Left ventricle myocardium superior (tissue), 1 donor: Measurements from ENCODE around the gene GLP2R. TPM values are rescaled to one million over a fixed set of nuclear protein-coding genes. Genes with fewer than 3 reads are reported as not detected.

ENCODE experiments used
- ATAC-seq: fragments of 200-7000 bp; cut with Tn5 transposase; one replicate; pipeline ENCODE4 v1.9.1; 2020; ENCODE audit warnings: mild to moderate bottlenecking, moderate library complexity
- DNase-seq: peaks from one replicate; pipeline ENCODE4 v3.0.0-alpha.2; 2020
- intact Hi-C: fragments of 100-400 bp; cut with micrococcal nuclease; formaldehyde crosslinking; loops from one replicate; pipeline ENCODE4 v1.11.0; 2022
- total RNA-seq: library from RNA; stranded (reverse); fragmentation: NEBNext Ultra II Directional; extraction: Animal tissue kit (Norgen Biotek cat#: 25700); gene quantifications from one replicate; pipeline ENCODE4 v1.2.1, GENCODE V29; 2021
- donor health status: DM: no; HTN: yes; CAD: no; lungs with severe emphysema.

The GLP2R gene
- total RNA-seq, 1 donor from 2014 or later: 0.35 TPM

- ATAC-seq (no peak), DNase-seq (no peak)
- intact Hi-C loops: no loop called here
Observed at GRCh38 chr17:9934331-9934730, 108.6 kb downstream of the GLP2R start.

GRCh38 chr17:9935408-9935807, 109.7 kb downstream of the GLP2R start:
- intact Hi-C loops: no loop called here
- ATAC-seq (peak; percentile 51), DNase-seq (peak; percentile 53)

- intact Hi-C loops: no loop called here
- DNase-seq (no peak), ATAC-seq (no peak)
Observed at GRCh38 chr17:9936095-9936494, 110.4 kb downstream of the GLP2R start.

- DNase-seq: peak; percentile 88
- ATAC-seq: peak; percentile 94
- intact Hi-C loops: no loop called here
Observed at GRCh38 chr17:9937241-9937761, 111.6 kb downstream of the GLP2R start.

- ATAC-seq (no peak), DNase-seq (no peak)
- intact Hi-C loops: no loop called here
Observed at GRCh38 chr17:9937901-9938300, 112.2 kb downstream of the GLP2R start.

- ATAC-seq (no peak), DNase-seq (no peak)
- intact Hi-C loops: no loop called here
Observed at GRCh38 chr17:9938764-9939163, 113.0 kb downstream of the GLP2R start.

- no peak for DNase-seq
- intact Hi-C loops: no loop called here
- no peak for ATAC-seq
Observed at GRCh38 chr17:9940841-9941240, 115.1 kb downstream of the GLP2R start.

GRCh38 chr17:9941305-9941704, 115.6 kb downstream of the GLP2R start:
- no peak for DNase-seq
- no peak for ATAC-seq
- intact Hi-C loops: no loop called here

Other genes starting within 250 kb of the GLP2R start
- gene CFAP52, start 249.3 kb upstream of the GLP2R start, total RNA-seq: not detected
- 0.12 TPM for gene USP43, start 180.4 kb upstream of the GLP2R start, total RNA-seq
- 166 TPM for gene DHRS7C, start 34.3 kb upstream of the GLP2R start, total RNA-seq
- not detected for gene GSG1L2, start 3.8 kb upstream of the GLP2R start, total RNA-seq
- gene RCVRN, start 79.3 kb downstream of the GLP2R start, total RNA-seq: 0.12 TPM